ELF-1 (cell line): ENCODE measurements around the gene CUL3.
"Not testable (repeated sequence)": the region's sequence is repeated elsewhere in the genome, so short reads cannot be mapped to it uniquely, and the experiment has no call there.

Experiments
- DNase-seq: peaks from one replicate; pipeline ENCODE4 v3.0.0-alpha.2; 2016; ENCODE audit warnings: low read depth, low spot score

Gene CUL3

DNA sequence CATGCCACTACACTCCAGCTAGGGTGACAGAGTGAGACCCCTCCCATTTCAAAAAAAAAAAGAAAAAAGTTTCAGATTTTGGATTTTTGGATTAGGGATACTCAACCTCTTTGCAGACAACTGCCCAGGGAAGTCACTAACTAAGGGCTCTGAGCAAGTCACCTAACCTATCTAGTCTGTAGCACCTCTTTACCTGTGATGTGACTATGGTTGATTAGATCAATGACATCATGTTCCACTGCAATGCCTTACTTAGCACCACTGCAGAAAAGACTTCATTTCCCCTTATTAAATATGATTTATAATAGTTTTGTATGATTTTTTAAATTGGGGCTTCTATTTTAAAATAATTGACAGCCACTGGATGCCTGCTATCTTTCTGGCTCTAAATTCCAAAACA, 41.2 kb downstream of the CUL3 start:
- no peak for DNase-seq

DNA sequence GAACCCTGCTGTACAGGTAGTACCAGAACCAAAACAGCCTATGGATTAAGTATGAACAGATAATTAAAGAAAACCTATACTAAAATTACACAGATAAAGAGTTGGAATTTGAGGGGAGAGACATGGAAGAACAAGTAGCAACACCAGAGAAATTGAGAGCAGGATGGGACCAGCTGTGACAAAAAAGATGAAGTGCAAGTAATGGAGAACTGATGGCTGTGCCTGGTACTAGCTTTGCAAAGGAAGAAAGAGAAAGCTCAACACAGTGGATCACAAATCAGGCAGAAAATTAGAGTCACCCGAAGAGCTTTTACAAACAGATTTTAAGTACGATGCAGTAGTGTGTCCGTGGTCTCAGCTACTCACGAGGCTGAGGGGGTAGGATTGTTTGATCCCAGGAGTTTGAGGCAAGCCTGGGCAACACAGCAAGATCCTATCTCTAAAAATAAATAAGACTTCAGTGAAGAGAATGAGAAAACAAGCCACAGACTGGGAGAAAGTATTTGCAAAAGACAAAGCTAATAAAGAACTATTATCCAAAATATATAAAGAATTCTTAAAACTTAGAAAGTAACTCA, 46.5 kb downstream of the CUL3 start:
- no peak for DNase-seq

DNA sequence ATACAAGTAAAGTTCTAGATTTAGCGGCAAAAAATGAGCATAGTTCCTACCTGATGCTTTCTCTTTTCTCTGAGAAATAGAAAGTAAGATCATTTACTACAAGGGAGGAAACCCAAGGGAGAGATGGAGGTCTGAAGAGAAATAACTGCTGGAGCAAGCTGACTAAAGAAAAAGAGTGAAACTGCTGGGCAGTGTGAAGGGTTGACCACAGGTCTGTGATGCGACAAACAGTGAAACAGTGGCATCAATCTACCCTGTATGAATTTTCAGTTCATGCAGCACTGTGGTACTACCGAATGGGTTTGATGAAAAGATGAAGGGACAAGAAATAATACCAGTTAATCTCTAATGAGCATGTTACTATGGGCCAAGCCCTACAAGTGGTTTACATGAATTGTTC, 52.2 kb downstream of the CUL3 start:
- DNase-seq, result no peak

DNA sequence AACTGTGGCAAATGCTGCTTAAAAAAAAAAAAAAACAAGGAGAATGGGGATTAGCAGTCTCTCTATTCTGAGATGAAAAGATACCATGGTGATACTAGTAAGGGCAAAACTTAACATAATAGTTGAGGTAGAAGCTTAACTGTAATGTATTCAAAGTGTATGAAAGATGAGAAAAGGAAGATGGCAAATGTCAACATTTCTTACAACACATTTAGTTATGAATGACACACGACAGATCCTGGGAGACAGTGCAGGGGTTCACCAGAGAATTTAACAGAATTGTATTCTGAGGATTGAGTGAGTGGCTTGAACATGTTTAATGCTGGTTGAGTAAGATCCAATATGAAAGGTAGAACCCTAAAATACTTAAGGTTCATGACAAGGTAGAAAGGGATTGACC, 52.7 kb downstream of the CUL3 start:
- DNase-seq, result no peak

DNA sequence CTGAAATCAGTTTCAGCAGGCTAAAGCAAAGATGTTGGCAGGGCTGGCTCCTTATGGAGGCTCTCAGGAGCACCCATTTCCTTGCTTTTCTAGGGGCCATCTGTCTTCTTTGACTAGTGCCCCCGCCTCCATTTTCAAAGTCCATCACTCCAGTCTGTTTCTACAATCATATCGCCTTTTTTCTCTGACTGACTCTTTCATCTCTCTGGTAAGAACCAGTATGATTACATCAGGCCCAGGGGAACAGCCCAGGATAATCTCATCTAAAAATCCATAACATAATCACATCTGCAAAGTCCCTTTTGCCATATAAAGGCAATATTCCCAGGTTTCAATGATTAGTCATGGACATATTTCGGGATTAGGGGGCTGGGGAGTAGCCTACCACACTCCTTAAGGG, 57.0 kb downstream of the CUL3 start:
- no peak for DNase-seq

DNA sequence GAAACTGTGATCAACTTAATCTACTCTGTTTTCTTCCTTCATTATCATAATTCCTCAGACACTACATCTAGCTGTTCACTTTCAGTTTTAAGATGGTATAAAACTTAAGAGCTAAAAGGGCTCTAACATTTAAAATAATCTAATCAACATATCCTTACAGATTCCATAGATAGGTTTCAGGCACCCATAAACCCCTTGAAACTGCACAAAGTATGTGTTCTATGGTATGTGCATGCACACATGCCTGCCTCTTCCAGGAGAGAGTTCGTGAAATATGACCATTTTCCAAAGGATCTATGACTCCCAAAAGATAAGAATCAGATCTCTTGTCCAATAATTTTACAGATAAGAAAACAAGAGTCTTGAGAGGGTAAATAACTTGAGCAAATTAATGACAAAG, 59.4 kb downstream of the CUL3 start:
- DNase-seq, result no peak

DNA sequence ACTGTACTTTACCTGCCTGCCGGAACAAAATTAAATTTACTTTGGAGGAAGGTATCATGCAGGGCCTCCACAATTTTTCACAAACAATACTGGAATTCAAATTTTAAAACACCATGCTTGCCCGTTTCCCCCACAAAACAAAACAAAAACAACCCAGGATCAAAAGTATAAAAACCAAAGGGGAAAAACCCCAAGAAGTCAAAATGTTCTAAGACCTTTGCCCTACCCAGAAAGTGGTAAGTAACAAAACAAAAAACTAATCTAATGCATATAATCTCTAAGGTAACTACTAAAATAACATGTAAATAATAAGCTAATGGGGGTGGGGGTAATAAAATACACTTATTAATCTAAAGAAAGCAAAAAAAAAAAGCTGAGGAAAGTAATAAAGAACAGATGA, 60.5 kb downstream of the CUL3 start:
- DNase-seq, result no peak

DNA sequence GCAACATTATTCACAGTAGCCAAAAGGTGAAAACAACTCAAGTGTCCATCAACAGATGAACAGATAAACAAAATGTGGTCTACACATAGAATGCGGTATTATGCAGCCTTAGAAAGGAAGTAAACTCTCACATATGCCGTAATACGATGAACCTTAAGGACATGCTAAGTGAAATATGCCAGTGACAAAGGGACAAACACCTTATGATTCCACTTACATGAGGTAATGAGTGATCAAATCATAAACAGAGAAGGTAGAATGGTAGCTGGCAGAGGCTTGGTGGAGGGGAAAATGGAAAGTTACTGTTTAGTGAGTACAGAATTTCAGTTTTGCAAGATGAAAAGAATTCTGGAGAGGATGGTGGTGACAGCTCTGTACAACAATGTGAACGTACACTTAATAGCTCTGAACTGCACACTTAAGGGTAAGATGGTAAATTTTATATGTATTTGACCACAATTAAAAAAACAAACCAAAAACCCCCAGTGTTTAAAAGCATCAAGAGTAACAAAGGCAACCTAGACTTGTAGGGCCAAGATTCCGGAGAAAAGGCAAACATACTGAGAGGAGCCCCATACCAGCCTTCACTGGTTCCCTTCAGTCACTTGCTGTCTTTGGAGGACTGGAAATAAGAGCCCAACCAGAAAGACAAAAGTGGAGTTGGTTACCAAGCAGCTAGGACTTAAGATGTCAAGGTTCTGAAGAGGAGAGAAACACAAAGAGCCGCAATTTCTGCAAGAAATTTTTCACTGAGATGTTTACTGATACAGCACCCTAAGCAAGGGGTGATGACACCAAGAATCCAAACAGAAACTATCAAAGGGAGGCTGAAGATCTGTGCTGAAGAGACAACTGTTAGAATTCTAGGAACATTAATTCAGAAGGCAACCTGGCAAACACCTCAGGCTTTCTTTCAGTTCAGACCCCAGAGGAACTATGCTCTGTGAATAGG, 61.3 kb downstream of the CUL3 start:
- DNase-seq, result peak; percentile 21

DNA sequence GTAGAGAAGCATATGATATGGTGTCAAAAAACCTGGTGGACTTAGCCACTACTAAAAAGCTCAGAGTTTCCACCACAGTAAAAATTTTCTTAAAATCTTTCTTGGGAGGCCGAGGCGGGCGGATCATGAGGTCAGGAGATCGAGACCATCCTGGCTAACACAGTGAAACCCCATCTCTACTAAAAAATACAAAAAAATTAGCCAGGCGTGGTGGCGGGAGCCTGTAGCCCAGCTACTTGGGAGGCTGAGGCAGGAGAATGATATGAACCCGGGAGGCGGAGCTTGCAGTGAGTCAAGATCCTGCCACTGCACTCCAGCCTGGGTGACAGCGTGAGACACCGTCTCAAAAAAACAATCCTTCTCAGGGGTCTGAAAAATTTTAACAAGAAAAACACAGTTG, 62.7 kb downstream of the CUL3 start:
- not testable (repeated sequence) for DNase-seq

DNA sequence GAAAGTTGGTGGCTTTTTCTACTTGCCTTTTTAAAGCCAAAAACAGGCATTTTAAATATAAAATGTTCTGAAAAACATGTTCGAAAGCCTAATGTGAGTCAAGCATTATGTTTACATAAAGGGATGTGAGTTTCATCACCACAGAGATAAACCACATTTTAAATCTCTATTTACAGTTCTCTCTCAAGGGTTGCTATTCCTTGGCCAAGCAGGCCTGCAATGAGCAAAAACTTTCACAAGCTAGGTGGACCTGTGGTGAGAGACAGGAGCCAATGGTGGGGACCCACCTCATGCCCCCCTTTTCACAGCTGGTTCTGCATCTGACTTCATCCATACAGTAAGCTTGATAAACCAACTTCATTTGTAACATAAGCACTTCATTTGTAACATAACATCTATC, 65.1 kb downstream of the CUL3 start:
- no peak for DNase-seq

DNA sequence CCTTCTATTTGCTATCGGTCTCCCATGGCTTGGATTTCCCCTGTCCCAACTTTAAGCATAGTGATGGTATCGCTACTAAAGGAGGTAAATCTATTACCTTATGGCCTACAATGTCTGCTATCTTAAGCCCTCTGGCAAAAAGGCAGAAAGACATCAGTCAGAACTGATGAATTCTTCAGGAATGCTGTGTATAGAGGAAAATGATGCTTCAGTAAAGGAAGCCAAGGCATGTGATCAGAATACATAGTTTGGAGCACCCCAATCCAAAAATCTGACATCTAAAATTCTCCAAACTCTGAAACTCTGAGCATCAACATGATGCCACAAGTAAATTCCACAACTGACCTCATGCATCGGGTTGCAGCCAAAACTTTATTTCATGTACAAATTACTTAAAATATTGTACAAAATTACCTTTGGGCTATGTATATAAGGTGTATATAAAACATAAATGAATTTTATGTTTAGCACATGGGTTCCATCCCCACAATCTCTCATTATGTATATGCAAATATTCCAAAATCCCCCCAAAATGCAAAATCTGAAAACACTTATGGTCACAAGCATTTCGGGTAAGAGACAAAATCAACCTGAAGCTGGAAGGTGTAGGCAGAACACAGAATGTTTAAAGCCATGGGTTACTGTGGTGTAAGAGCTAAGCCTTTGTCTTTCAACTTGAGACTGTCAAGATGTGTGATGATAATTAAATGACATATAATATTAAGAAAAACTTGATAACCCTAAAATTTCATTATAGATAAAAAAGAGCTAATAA, 66.2 kb downstream of the CUL3 start:
- DNase-seq, result no peak

DNA sequence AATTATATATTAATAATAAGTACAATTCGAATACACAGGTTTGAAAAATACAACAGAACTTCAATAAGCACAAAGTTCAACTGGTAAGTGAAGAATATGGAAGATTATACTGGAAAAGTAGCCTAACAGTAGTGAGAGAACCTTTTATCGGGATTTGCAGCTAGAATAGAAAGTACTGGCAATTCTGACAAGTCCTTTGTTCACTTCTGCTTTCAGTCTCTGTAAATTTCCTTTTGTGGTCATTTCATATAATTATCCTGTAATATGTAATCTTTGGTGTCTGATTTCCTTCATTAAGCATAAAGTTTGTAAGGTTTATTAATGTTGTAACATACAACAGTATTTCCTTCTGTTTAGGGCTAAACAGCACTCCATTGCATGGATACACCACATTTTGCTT, 67.2 kb downstream of the CUL3 start:
- DNase-seq, result no peak

DNA sequence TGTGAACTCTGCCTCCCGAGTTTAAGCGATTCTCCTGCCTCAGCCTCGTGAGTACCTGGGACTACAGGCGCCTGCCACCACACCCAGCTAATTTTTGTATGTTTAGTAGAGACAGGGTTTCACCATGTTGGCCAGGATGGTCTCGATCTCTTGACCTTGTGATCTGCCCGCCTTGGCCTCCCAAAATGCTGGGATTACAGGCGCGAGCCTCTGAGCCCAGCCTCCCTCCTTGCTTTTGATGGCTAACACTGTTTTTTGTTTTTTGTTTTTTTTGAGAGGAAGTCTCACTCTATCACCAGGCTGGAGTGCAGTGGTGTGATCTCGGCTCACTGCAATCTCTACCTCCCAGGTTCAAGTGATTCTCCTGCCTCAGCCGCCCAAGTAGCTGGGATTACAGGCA, 68.8 kb downstream of the CUL3 start:
- DNase-seq, result not testable (repeated sequence)

DNA sequence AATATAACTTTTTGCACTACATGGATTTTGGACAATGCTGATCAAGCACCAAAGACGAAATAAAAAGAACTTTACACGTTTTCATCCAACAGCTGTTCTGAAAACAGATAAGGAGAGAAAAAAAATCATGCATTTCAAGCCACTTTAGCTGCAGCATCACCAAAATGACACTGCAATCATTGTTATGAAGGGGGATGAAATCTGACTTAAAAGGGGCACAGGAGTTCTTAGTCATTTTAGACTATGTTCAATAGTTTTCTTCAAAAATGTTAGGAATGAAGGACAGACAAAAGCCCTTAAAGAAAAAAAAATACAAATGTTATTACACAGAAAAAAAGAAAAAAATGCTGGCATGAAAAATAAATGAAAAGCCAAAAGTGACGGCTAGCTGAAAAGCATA, 71.2 kb downstream of the CUL3 start:
- DNase-seq, result no peak

DNA sequence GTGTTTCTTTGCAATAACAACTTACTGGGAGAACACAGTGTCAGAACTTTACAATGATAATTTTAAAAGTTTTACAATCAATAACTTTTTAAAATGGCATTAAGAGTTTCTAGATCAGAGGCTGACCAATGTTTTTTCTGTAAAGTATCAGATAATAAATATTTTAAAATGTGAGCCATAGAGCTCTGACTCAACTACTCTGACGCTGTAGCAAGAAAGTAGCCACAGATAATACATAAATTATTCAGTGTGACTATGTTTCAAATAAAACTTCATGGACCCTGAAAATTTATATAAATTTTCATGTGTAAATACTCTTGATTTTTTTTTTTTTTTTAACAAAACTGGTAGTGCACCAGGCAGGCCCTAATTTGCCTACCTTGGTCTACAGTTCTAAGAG, 77.4 kb downstream of the CUL3 start:
- no peak for DNase-seq

DNA sequence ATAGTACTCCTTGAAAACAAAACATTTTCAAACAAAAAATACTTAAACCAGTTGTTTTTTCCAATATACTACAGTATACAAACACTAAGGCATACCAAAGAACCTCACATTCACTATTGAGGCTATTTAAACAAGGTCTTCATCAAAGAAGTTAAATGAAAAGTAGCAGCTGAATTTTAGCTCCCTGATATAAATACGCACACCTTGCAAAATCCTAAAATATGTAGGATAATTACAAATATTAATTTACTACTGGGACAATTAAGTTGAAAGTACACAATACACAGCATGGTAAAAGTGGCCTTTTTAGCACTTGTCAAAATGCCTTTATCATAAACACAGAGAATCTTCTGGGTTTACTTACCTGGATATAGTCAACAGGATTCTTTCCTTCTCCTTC, 78.7 kb downstream of the CUL3 start:
- DNase-seq, result no peak

DNA sequence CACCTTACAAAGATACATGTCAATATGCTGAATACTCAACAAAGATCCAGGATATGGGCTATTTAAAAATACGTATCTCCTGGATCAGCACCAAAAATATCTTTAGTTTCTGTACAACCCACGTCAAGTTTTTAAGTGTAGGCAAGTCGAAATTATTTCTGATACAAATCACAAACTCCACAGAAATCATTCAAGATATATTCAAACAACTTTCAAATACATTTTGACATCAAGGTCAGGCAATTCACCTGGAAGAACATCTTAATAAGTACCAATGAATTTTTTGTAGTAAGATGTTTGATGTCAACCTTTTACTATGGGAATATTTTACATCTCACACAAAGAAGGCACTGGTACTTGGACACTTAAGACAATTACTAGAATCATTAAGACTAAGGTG, 86.2 kb downstream of the CUL3 start:
- no peak for DNase-seq

DNA sequence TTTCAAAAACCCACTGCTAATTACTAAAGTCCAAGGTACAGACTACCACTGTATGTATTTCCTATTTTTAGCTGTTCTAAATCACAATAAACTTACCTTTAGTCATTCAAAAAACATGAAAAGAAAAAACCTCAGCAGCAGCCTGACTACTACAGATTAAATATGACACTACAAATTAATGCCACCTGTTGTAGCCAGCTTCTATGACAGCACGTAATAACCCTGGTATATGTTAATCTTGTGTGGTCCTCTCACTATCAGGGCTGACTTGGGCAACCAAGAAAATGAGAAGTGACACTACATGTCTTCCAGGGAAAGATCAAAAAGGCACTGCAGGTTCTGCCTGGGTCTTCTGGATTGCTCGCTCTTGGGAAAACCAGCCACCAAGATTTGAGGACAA, 92.6 kb downstream of the CUL3 start:
- no peak for DNase-seq

DNA sequence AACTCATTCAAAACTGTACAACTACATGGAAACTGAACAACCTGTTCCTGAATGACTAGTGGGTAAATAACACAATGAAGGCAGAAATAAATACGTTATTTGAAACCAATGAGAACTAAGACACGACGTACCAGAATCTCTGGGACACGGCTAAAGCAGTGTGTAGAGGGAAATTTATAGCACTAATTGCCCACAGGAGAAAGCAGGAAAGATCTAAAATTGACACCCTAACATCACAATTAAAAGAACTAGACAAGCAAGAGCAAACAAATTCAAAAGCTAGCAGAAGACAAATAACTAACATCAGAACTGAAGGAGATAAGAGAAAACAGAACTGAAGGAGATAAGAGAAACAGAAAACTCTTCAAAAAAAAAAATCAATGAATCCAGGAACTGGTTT, 97.2 kb downstream of the CUL3 start:
- not testable (repeated sequence) for DNase-seq

DNA sequence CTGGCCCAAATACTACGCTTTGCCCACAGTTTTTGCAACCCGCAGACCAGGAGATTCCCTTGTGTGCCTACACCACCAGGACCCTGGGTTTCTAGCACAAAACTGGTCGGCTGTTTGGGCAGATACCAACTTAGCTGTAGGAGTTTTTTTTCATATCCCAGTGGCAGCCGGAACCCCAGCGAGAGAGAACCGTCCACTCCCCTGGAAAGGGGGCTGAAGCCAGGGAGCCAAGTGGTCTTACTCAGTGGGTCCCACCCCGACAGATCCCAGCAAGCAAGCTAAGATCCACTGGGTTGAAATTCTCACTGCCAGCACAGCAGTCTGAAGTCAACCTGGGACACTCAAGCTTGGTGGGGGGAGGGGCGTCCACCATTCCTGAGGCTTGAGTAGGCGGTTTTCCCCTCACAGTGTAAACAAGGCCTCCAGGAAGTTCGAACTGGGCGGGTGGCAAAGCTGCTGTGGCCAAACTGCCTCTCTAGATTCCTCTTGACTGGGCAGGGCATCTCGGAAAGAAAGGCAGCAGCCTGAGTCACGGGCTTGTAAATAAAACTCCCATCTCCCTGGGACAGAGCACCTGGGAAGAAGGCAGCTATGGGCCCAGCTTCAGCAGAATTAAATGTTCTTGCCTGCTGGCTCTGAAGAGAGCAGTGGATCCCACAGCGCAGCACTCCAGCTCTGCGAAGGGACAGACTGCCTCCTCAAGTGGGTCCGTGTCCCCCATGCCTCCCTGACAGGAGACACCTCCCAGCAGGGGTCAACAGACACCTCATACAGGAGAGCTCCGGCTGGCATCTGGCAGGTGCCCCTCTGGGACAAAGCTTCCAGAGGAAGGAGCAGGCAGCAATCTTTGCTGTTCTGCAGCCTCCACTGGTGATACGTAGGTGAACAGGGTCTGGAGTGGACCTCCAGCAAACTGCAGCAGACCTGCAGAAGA, 99.8 kb downstream of the CUL3 start:
- DNase-seq, result peak; percentile 96

DNA sequence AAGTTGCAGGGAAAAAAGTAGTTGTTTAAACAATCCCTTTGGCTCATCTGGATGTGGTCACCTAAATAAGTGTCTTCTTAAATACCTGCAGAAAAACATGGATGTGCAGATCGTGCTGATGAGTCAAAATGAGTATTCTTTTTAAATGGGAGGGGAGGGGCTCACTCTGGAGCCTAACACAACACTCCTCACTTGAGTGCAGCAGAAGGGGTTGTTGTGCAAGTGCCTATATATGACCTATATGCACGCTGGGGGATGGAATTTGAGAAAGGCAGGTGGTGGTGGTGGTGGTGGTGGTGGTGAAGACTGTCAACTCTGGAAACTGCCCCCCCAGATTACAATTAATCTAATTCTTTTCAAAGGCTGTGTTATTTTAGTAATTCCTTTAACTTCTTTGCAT, 105.3 kb downstream of the CUL3 start:
- no peak for DNase-seq

DNA sequence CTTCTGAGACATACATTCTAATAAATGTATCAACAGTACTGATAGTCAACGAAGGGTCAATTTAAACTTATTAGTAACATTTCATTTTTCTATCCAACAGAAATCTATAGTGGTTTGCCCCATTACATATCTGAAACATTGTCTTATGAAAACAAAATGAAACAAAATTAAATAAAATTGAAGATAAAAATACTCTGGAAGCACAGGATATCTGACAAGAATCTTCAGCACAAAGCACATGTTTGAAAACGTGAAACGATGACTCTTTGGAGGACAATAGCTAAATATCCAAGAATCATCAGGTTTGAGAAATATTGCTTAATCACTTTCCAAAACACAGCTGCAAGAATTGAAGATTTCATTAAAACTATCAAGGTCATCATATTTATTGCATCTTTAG, 112.3 kb downstream of the CUL3 start:
- DNase-seq, result no peak
